B cell (primary cell): ENCODE data around the gene AUTS2.

Experiments
- CTCF ChIP-seq: fragments of 200-600 bp; IDR thresholded peaks from one replicate; pipeline ENCODE4 v1.8.0; 2022; ENCODE audit warnings: antibody characterized with exemption, mild to moderate bottlenecking
- EZH2 ChIP-seq: IDR thresholded peaks from 2 replicates; pipeline ENCODE4 v1.6.1; 2012; ENCODE audit warnings: borderline replicate concordance, low read depth, mild to moderate bottlenecking, moderate library complexity, low read length; ENCODE audit not compliant: insufficient read depth, poor library complexity, severe bottlenecking

DNA sequence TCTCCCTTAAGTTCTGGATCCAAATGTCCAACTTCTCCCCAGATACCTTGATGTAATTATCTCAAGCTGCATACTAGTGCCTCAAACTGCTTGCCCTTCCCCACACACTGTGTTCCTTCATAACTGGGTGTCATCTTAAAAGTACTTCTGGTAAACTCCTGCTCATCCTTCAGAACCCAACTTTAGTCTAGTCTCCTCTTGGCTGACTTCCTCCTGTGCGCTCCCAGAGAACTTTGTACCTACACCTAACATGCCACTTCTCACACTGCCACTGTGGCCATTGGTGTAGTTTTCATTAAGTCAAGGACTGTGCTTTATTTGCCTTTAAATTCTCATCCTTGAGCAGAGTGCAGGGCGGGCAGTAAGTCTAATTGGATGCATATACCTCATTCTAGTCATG is 958.5 kb downstream of the AUTS2 start:
- no peak for TF ChIP-seq CTCF
- TF ChIP-seq EZH2: no peak
